Spleen (tissue), 11 donors: ENCODE data around the gene CREB3. TPM values are rescaled to one million over a fixed set of nuclear protein-coding genes. Genes with fewer than 3 reads are reported as not detected.

ENCODE experiments used
- DNase-seq: peaks from one replicate; pipeline ENCODE4 v3.0.0-alpha.2; 2020
- H3K27ac ChIP-seq, 8 donors: fragments of 200-600 bp; sonication (generic) in 7 of 8; 1 replicate in 4 of 8; 2 replicates in 4 of 8; pipeline versions ENCODE4 v1.5.0 to v1.8.0; 2016 to 2021; ENCODE audit warnings: inconsistent platforms in 4 of 8, mild to moderate bottlenecking in 4 of 8, moderate library complexity in 1 of 8
- H3K27me3 ChIP-seq, 7 donors: fragments of 200-600 bp; sonication (generic) in 6 of 7; replicated peaks in 1 of 7; 1 replicate in 4 of 7; 2 replicates in 3 of 7; pipeline versions ENCODE4 v1.5.0 to v1.8.0; 2016 to 2021; ENCODE audit warnings: inconsistent platforms in 3 of 7, mild to moderate bottlenecking in 1 of 7
- H3K36me3 ChIP-seq, 6 donors: fragments of 200-600 bp; sonication (generic) in 5 of 6; 1 replicate in 4 of 6; 2 replicates in 2 of 6; pipeline versions ENCODE4 v1.5.0 to v1.8.0; 2016 to 2021; ENCODE audit warnings: inconsistent platforms in 2 of 6
- H3K4me1 ChIP-seq, 6 donors: fragments of 200-600 bp; sonication (generic) in 5 of 6; 1 replicate in 3 of 6; 2 replicates in 3 of 6; pipeline versions ENCODE4 v1.5.0 to v1.8.0; 2016 to 2021; ENCODE audit warnings: inconsistent platforms in 3 of 6
- H3K4me3 ChIP-seq, 8 donors: fragments of 200-600 bp; sonication (generic) in 7 of 8; 1 replicate in 4 of 8; 2 replicates in 4 of 8; pipeline versions ENCODE4 v1.5.0 to v1.8.0; 2016 to 2021; ENCODE audit warnings: inconsistent platforms in 4 of 8, mild to moderate bottlenecking in 4 of 8, moderate library complexity in 2 of 8
- H3K9me3 ChIP-seq, 8 donors: fragments of 200-600 bp; sonication (generic) in 7 of 8; 1 replicate in 4 of 8; 2 replicates in 4 of 8; pipeline versions ENCODE4 v1.5.0 to v1.8.0; 2016 to 2021; ENCODE audit warnings: inconsistent platforms in 4 of 8
- CTCF ChIP-seq, 11 experiments: fragments of 200-600 bp in 7 of 11; fragments of 450-650 bp in 4 of 11; sonication (generic) in 4 of 11; IDR thresholded peaks in 8 of 11; conservative IDR thresholded peaks in 3 of 11; 1 replicate in 7 of 11; 2 replicates in 4 of 11; pipeline versions ENCODE4 v1.4.0 to v1.8.0; 2016 to 2021; ENCODE audit warnings: antibody characterized with exemption in 11 of 11, inconsistent platforms in 4 of 11, mild to moderate bottlenecking in 1 of 11
- POLR2A ChIP-seq, 3 donors: fragments of 450-650 bp; IDR thresholded peaks; one replicate each; pipeline ENCODE4 v1.5.1; 2017; ENCODE audit warnings: antibody characterized with exemption in 3 of 3, mild to moderate bottlenecking in 1 of 3
- POLR2AphosphoS5 ChIP-seq, 3 donors: sonication (generic); formaldehyde crosslinking; IDR thresholded peaks; one replicate each; pipeline ENCODE4 v1.5.1; 2017; ENCODE audit warnings: antibody characterized with exemption in 3 of 3
- WGBS, 5 donors: extraction: QIAGEN DNeasy Blood & Tissue Kit in 3 of 5; methylation state at CpG; one replicate each; pipeline versions ENCODE4 v1.1.5 to v1.1.7; 2013 to 2018; 5-methylcytosine and 5-hydroxymethylcytosine counted together
- intact Hi-C: fragments of 100-400 bp; cut with DNase I; formaldehyde crosslinking; loops from one replicate; pipeline ENCODE4 v1.15.0; 2023; ENCODE audit warnings: low total_unique reads
- polyA plus RNA-seq, 3 donors: library from polyadenylated mRNA; stranded (reverse); fragments of 200-250 nt; gene quantifications; one replicate each; pipeline ENCODE4 v1.2.1, GENCODE V29; 2013
- total RNA-seq, 7 donors: library from RNA; depleted of rRNA in 3 of 7; stranded (reverse); fragments of >200 nt in 3 of 7; fragmentation: NEBNext Ultra II Directional in 4 of 7; extraction: Animal tissue kit (Norgen Biotek cat#: 25700) in 4 of 7; gene quantifications; one replicate each; pipeline versions ENCODE4 v1.1.0 to v1.2.1, GENCODE V29; 2016 to 2021
- donor health status: healthy with polysubstance abuse.
- donor health status: DM: no; HTN: no; CAD: no; lungs with moderate emphysema.
- donor health status: DM: no; HTN: no; CAD: no.
- donor health status: Bipolar disorder and iron deficiency.
- donor health status: healthy.
- donor health status: DM: no; HTN: no; CAD: no.
- donor health status: DM: yes; HTN: yes; CAD: no.

Gene CREB3
- total and polyA plus RNA-seq, 10 donors: 14.7 to 35.9 (median 25.7) TPM

DNA sequence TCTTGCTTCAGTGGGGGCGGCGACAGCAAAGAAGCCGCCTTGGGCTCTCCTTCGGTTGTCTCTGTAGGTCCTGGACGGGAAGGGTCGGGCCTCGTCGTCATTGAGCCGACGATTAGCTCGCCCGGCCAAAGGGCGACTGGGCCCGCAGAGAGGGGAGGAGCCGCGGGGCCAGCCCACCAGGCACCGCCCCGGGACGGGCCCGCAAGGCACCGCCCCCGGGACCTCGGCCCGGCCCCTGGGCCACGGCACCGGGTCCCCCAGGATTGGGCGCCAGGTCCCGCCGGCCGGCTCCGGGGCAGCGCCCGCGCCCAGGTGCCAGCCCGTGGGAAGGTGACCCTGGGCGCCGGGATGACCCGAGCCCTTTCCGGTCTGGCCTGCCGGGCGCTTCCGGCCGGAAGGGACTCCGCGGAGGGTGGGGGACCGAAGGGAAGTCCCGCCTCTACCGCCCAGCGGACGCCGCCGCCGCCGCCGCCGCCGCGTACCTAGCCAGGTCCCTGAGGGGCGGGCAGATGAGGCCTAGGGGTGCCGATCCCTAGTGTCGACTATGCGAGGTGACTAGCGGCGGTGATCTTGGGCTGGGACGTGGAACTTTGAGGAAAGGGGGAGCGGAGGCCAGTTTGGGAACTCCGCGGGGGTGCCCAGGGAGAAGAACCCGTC, 16.5 kb downstream of the CREB3 start, which contains the start of the genes GBA2 and RGP1:
Gene GBA2, minus strand, starts transcription at position 371 of the 657 bp plus-strand sequence. CDS start 524 bp downstream, outside the sequence.
Gene RGP1, plus strand, starts transcription at position 430 of the 657 bp plus-strand sequence. CDS start 469 bp downstream, outside the sequence.
- intact Hi-C loops: loop anchor here (10.0 kb wide), 1 partner anchor 56 kb away; no protein-coding TSS in a partner anchor
- Histone ChIP-seq H3K9me3 (no peaks in the 10 kb centered on the region), H3K27ac (peak within 1 kb of the TSS; percentile 89 to 99 (median 93)), H3K27me3 (no peaks in the 10 kb centered on the region), H3K36me3 (peaks cover 0 to 58% (median 45%) of the 10 kb centered on the region in 6 donors), H3K4me1 (peaks cover 34 to 73% (median 54%) of the 10 kb centered on the region in 6 donors), H3K4me3 (peak within 1 kb of the TSS; percentile 63 to 96 (median 80))
- peak; percentile 87 to 89 (median 89) for TF ChIP-seq POLR2AphosphoS5 (IDR thresholded peaks at IDR 0.05)
- peak in 2 of 3 donors; percentile 20 to 44 for TF ChIP-seq POLR2A (IDR thresholded peaks at IDR 0.05)
- peak in 1 of 11 experiments; percentile 22 for TF ChIP-seq CTCF (IDR thresholded peaks at IDR 0.05 in 8 of 11, conservative IDR thresholded peaks at IDR 0.05 in 3 of 11)
- peak; percentile 96 for DNase-seq
- WGBS, 5 donors: 0 to 1% (median 0%) methylated on average over 22 to 69 of the region's 69 CpGs

GRCh38 chr9:35749515-35750255, 17.2 kb downstream of the CREB3 start:
- DNase-seq: peak; percentile 90
- Histone ChIP-seq H3K27me3 (no peaks in the 10 kb centered on the region), H3K4me3 (peak overlapping the region; percentile 63 to 96 (median 80)), H3K27ac (peak overlapping the region; percentile 89 to 99 (median 93)), H3K9me3 (no peaks in the 10 kb centered on the region), H3K36me3 (peaks cover 0 to 58% (median 43%) of the 10 kb centered on the region in 6 donors), H3K4me1 (peaks cover 34 to 70% (median 52%) of the 10 kb centered on the region in 6 donors)
- 2 to 10% (median 5%) methylated on average over 10 to 19 of the region's 19 CpGs for WGBS, 5 donors
- TF ChIP-seq CTCF (IDR thresholded peaks at IDR 0.05 in 8 of 11, conservative IDR thresholded peaks at IDR 0.05 in 3 of 11) (no peak), POLR2AphosphoS5 (IDR thresholded peaks at IDR 0.05) (peak in 1 of 3 donors; percentile 27), POLR2A (IDR thresholded peaks at IDR 0.05) (peak in 1 of 3 donors; percentile 11)
- intact Hi-C loops: loop anchor here (10.0 kb wide), 1 partner anchor 55 kb away; no protein-coding TSS in a partner anchor

GRCh38 chr9:35750256-35750531, 17.7 kb downstream of the CREB3 start:
- H3K27ac ChIP-seq: peak overlapping the region; percentile 89 to 99 (median 93)
- TF ChIP-seq POLR2A (IDR thresholded peaks at IDR 0.05): no peak
- no peak for TF ChIP-seq CTCF (IDR thresholded peaks at IDR 0.05 in 8 of 11, conservative IDR thresholded peaks at IDR 0.05 in 3 of 11)
- TF ChIP-seq POLR2AphosphoS5 (IDR thresholded peaks at IDR 0.05): no peak
- peaks cover 31 to 67% (median 48%) of the 10 kb centered on the region in 6 donors for H3K4me1 ChIP-seq

More at GRCh38 chr9:35750256-35750531, 17.7 kb downstream of the CREB3 start:
- Histone ChIP-seq H3K27me3 (no peaks in the 10 kb centered on the region), H3K4me3 (peak overlapping the region in 6 of 8 donors; percentile 69 to 96 (median 80)), H3K36me3 (peaks cover 0 to 58% (median 40%) of the 10 kb centered on the region in 6 donors), H3K9me3 (no peaks in the 10 kb centered on the region)
- intact Hi-C loops: no loop called here
- WGBS, 5 donors: 64 to 73% (median 68%) methylated on average over 4 of the region's 4 CpGs
- DNase-seq: no peak
